Liver (tissue), 9 donors: ENCODE measurements around the gene RDH11. TPM values are rescaled to one million over a fixed set of nuclear protein-coding genes. Genes with fewer than 3 reads are reported as not detected.

Experiments used
- DNase-seq: peaks from one replicate; pipeline ENCODE4 v3.0.0-alpha.2; 2017; ENCODE audit warnings: low spot score
- H3K27ac ChIP-seq, 2 donors: one replicate each; pipeline ENCODE4 v1.7.0; 2013; ENCODE audit warnings: inconsistent platforms in 2 of 2, low read length in 2 of 2, control low read depth in 1 of 2, low read depth in 1 of 2, mild to moderate bottlenecking in 1 of 2
- H3K27me3 ChIP-seq, 4 donors: one replicate each; pipeline versions ENCODE4 v1.6.1 to v1.7.0; 2013; ENCODE audit warnings: low read length in 3 of 4, inconsistent platforms in 1 of 4, mild to moderate bottlenecking in 1 of 4, moderate library complexity in 1 of 4; ENCODE audit not compliant: control insufficient read depth in 4 of 4, insufficient read depth in 4 of 4
- H3K36me3 ChIP-seq, 4 donors: one replicate each; pipeline versions ENCODE4 v1.6.1 to v1.7.0; 2013; ENCODE audit warnings: low read length in 3 of 4, mild to moderate bottlenecking in 3 of 4, low read depth in 1 of 4, moderate library complexity in 1 of 4; ENCODE audit not compliant: control insufficient read depth in 4 of 4, insufficient read depth in 3 of 4
- H3K4me1 ChIP-seq, 4 donors: one replicate each; pipeline versions ENCODE4 v1.6.1 to v1.7.0; 2013; ENCODE audit warnings: low read length in 3 of 4, mild to moderate bottlenecking in 3 of 4, moderate library complexity in 1 of 4; ENCODE audit not compliant: control insufficient read depth in 4 of 4, insufficient read depth in 4 of 4
- H3K4me3 ChIP-seq, 3 donors: one replicate each; pipeline versions ENCODE4 v1.6.1 to v1.7.0; 2013; ENCODE audit warnings: low read length in 3 of 3, control low read depth in 1 of 3, low read depth in 1 of 3, mild to moderate bottlenecking in 1 of 3
- H3K9ac ChIP-seq, 2 donors: one replicate each; pipeline ENCODE4 v1.7.0; 2013; ENCODE audit warnings: low read length in 2 of 2, mild to moderate bottlenecking in 2 of 2, moderate library complexity in 2 of 2, control low read depth in 1 of 2, low read depth in 1 of 2
- H3K9me3 ChIP-seq, 4 donors: one replicate each; pipeline versions ENCODE4 v1.6.1 to v1.7.0; 2013; ENCODE audit warnings: low read length in 3 of 4; ENCODE audit not compliant: control insufficient read depth in 4 of 4
- FOXA2 ChIP-seq: IDR thresholded peaks from 2 replicates; pipeline ENCODE4 v1.6.1; 2016; ENCODE audit warnings: antibody characterized with exemption
- GABPA ChIP-seq, 2 donors: IDR thresholded peaks in 1 of 2; conservative IDR thresholded peaks in 1 of 2; 2 replicates each; pipeline ENCODE4 v1.6.1; 2016; ENCODE audit warnings: antibody characterized with exemption in 2 of 2, mild to moderate bottlenecking in 1 of 2, moderate library complexity in 1 of 2
- HNF4A ChIP-seq, 2 donors: conservative IDR thresholded peaks; 2 replicates each; pipeline ENCODE4 v1.6.1; 2016; ENCODE audit warnings: antibody characterized with exemption in 2 of 2, mild to moderate bottlenecking in 2 of 2
- HNF4G ChIP-seq: IDR thresholded peaks from 2 replicates; pipeline ENCODE4 v1.6.1; 2016; ENCODE audit warnings: antibody characterized with exemption
- RAD21 ChIP-seq, 2 donors: IDR thresholded peaks; 2 replicates each; pipeline ENCODE4 v1.6.1; 2016; ENCODE audit warnings: antibody characterized with exemption in 2 of 2, mild to moderate bottlenecking in 2 of 2
- REST ChIP-seq: IDR thresholded peaks from 2 replicates; pipeline ENCODE4 v1.6.1; 2016; ENCODE audit warnings: antibody characterized with exemption, mild to moderate bottlenecking
- YY1 ChIP-seq: IDR thresholded peaks from 2 replicates; pipeline ENCODE4 v1.6.1; 2016; ENCODE audit warnings: antibody characterized with exemption, mild to moderate bottlenecking
- WGBS: extraction: QIAGEN DNeasy Blood & Tissue Kit; methylation state at CpG from one replicate; pipeline ENCODE4 v1.1.7; 2013; 5-methylcytosine and 5-hydroxymethylcytosine counted together
- polyA plus RNA-seq, 2 donors: library from polyadenylated mRNA; stranded (reverse) in 1 of 2; unstranded in 1 of 2; fragments of 200-250 nt in 1 of 2; fragments of >200 nt in 1 of 2; fragmentation: Nextera tagmentation in 1 of 2; extraction: Ambion mirVana in 1 of 2; gene quantifications; one replicate each; pipeline versions ENCODE4 v1.2.1 to v1.2.3, GENCODE V29; 2013 to 2015
- total RNA-seq, 2 donors: library from RNA; depleted of rRNA; stranded (reverse); fragments of >200 nt; gene quantifications; one replicate each; pipeline ENCODE4 v1.2.3, GENCODE V29; 2014
- TF ChIP-seq, protein P1 (sequence below): IDR thresholded peaks from 2 replicates; pipeline ENCODE4 v1.6.1; 2016; ENCODE audit warnings: antibody characterized with exemption
- donor health status: healthy.
- donor health status: healthy.
- donor health status: healthy.
- donor health status: healthy.
- donor health status: healthy.

RDH11 gene
- total and polyA plus RNA-seq, 4 donors: 99.7 to 174 (median 137) TPM

DNA sequence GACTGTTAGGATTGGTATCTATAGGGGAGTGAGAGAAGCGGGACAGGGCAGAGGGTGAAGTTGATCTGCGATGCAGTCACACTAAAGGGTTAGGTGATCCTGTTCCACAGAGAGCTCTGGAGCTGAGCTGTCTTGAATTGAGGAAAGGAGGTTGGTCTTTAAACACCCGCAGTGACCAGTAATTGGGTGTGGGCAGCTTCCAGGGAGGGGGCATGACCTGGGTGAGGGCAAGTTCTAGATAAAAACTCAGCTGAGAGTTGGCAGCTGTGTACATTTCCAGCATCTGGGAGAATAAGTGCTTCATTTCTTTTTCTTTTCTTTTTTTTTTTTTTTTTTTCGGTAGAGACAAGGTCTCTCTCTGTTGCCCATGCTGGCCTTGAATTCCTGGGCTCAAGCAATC is 41.2 kb upstream of the RDH11 start:
- Histone ChIP-seq H3K9ac (no peak overlapping the region), H3K4me3 (no peak overlapping the region), H3K4me1 (peaks cover 0 to 8% (median 3%) of the 10 kb centered on the region in 4 donors), H3K9me3 (no peaks in the 10 kb centered on the region), H3K27ac (no peak overlapping the region), H3K36me3 (no peaks in the 10 kb centered on the region), H3K27me3 (no peaks in the 10 kb centered on the region)
- 79% methylated on average over 4 of the region's 4 CpGs for WGBS
- no peak for DNase-seq
- TF ChIP-seq GABPA (IDR thresholded peaks at IDR 0.05 in 1 of 2, conservative IDR thresholded peaks at IDR 0.05 in 1 of 2): no peak
- TF ChIP-seq, protein P1, sequence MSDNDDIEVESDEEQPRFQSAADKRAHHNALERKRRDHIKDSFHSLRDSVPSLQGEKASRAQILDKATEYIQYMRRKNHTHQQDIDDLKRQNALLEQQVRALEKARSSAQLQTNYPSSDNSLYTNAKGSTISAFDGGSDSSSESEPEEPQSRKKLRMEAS: no peak
- no peak for TF ChIP-seq REST

- H3K27ac ChIP-seq: no peak overlapping the region
- no peak for DNase-seq
Measured at GRCh38 chr14:67735336-67736147, 40.0 kb upstream of the RDH11 start.

More at GRCh38 chr14:67735336-67736147, 40.0 kb upstream of the RDH11 start:
- Histone ChIP-seq H3K36me3 (no peaks in the 10 kb centered on the region), H3K4me3 (no peak overlapping the region), H3K4me1 (peaks cover 0 to 8% (median 3%) of the 10 kb centered on the region in 4 donors), H3K9ac (no peak overlapping the region), H3K27me3 (no peaks in the 10 kb centered on the region), H3K9me3 (no peaks in the 10 kb centered on the region)
- TF ChIP-seq FOXA2 (no peak), RAD21 (IDR thresholded peaks at IDR 0.05) (no peak), YY1 (no peak), GABPA (IDR thresholded peaks at IDR 0.05 in 1 of 2, conservative IDR thresholded peaks at IDR 0.05 in 1 of 2) (no peak), REST (no peak), HNF4G (no peak), HNF4A (conservative IDR thresholded peaks at IDR 0.05) (no peak)
- TF ChIP-seq, protein P1: no peak
- 83% methylated on average over 10 of the region's 10 CpGs for WGBS
